ENCODE results near the gene CTBP2. TPM values are rescaled to one million over a fixed set of nuclear protein-coding genes. Genes with fewer than 3 reads are reported as not detected.
"Not testable (repeated sequence)": the region's sequence is repeated elsewhere in the genome, so short reads cannot be mapped to it uniquely, and the experiment has no call there.

Gene CTBP2
- total RNA-seq, 1 experiment from 2014 or later, result 78.7 TPM

DNA sequence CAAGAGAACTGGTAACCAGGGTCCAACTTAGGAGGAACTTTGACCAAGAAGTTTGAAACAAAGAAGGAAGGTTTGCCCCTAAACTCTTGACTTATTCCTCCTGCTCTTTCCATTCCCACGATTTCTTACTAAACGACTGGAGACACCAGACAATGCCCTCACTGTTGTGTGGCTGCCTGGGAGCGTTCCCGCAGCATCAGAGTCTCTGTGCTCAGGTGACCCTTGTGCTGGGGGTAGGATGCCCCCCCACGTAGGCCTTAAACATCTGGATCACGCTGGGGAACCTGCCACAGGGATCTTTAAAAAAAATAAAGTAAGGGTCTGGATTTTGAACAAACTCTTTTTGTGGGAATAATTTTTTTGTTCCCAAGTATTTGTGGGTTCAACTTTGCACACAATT is 30.1 kb upstream of the CTBP2 start:
- no TSS peak for BruUV-seq (replicated peaks)
- no peak for DNase-seq
- no peak for TF ChIP-seq CTCF (IDR thresholded peaks at IDR 0.05; ENCODE audit: unreplicated experiment)
- Mint-ChIP-seq H3K9me3 (ENCODE audit: low read depth, unreplicated experiment) (no peaks in the 10 kb centered on the region), H3K4me3 (ENCODE audit: low read depth, unreplicated experiment) (no peak overlapping the region), H3K4me1 (ENCODE audit: low read depth, unreplicated experiment) (no peaks in the 10 kb centered on the region), H3K27ac (ENCODE audit: unreplicated experiment) (no peak overlapping the region), H3K36me3 (ENCODE audit: insufficient read depth, unreplicated experiment) (no peaks in the 10 kb centered on the region), H3K27me3 (ENCODE audit: unreplicated experiment) (peaks cover 25% of the 10 kb centered on the region)
- CTCF ChIA-PET, result no interaction called here
- intact Hi-C loops (cut with micrococcal nuclease; ENCODE audit: unreplicated experiment), result no loop called here

DNA sequence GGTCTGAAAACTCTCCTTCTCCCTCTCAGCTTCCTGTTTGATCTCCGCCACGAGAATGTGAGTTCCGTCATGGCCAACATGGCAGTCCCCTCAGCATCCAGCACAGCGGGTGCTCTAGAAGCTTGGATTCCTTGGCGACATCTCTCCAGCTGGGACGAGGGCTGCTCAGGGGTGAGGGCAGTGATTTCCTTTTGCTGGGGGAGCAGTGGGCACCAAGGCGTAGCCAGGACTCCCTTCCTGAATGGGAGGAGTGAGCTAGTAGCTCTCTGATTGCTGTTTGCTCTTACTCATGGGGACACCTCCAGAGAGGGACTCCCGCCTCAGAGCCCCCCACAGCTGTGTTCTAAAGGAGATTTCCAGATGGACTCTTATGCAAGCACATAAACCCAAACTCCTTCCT is 28.8 kb upstream of the CTBP2 start:
- no peak for DNase-seq
- Mint-ChIP-seq H3K36me3 (ENCODE audit: insufficient read depth, unreplicated experiment) (no peaks in the 10 kb centered on the region), H3K9me3 (ENCODE audit: low read depth, unreplicated experiment) (no peaks in the 10 kb centered on the region), H3K4me1 (ENCODE audit: low read depth, unreplicated experiment) (no peaks in the 10 kb centered on the region), H3K27me3 (ENCODE audit: unreplicated experiment) (peaks cover 25% of the 10 kb centered on the region), H3K27ac (ENCODE audit: unreplicated experiment) (no peak overlapping the region), H3K4me3 (ENCODE audit: low read depth, unreplicated experiment) (no peak overlapping the region)
- TF ChIP-seq CTCF (IDR thresholded peaks at IDR 0.05; ENCODE audit: unreplicated experiment), result no peak
- BruUV-seq (replicated peaks), result no TSS peak
- CTCF ChIA-PET, result no interaction called here
- intact Hi-C loops (cut with micrococcal nuclease; ENCODE audit: unreplicated experiment), result no loop called here

- Mint-ChIP-seq H3K9me3 (ENCODE audit: low read depth, unreplicated experiment) (no peaks in the 10 kb centered on the region), H3K4me3 (ENCODE audit: low read depth, unreplicated experiment) (no peak overlapping the region), H3K36me3 (ENCODE audit: insufficient read depth, unreplicated experiment) (no peaks in the 10 kb centered on the region), H3K4me1 (ENCODE audit: low read depth, unreplicated experiment) (no peaks in the 10 kb centered on the region), H3K27me3 (ENCODE audit: unreplicated experiment) (peaks cover 36% of the 10 kb centered on the region), H3K27ac (ENCODE audit: unreplicated experiment) (no peak overlapping the region)
- no peak for TF ChIP-seq CTCF (IDR thresholded peaks at IDR 0.05; ENCODE audit: unreplicated experiment)
- intact Hi-C loops (cut with micrococcal nuclease; ENCODE audit: unreplicated experiment), result no loop called here
- CTCF ChIA-PET, result no interaction called here
- DNase-seq, result no peak
- no TSS peak for BruUV-seq (replicated peaks)
Measured at GRCh38 chr10:125187238-125188194, 27.2 kb upstream of the CTBP2 start.

DNA sequence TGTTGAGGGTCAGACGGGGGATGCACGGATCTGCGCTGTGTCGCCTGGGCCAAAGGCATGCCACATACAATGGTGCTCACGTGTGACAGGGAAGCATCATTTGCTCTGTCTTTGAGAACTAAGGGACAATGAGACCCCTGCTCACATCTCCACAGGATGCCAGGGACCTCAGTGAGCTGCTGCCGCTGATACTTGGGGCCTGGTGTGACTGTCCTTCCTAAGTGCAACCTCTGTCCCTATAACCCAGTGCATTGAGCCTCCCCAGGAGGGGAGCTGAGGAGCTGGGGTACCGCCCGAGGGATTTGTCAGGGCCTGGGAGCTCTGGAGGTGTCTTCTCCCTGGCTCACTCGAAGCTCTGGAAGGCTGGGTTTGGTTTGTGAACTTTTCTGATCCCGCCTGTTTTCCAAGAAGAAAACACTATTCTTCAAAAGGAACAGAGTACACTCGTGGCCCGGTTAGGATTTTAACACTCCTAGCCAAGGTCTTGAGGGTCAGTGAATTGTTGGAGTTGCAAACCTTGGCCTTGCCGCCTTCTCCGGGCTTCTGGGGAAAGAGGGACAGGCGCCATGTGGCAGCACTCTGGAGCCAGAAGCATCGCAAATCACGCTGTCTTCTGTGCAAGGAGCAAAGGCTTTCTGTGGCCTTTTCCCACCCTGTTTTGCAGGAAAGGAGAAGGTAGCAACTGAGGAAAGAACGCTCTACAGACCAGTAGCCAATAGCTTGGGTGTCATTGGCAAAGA is 26.2 kb upstream of the CTBP2 start:
- intact Hi-C loops (cut with micrococcal nuclease; ENCODE audit: unreplicated experiment), result no loop called here
- H3K27ac Mint-ChIP-seq (ENCODE audit: unreplicated experiment), result no peak overlapping the region
- H3K9me3 Mint-ChIP-seq (ENCODE audit: low read depth, unreplicated experiment), result no peaks in the 10 kb centered on the region
- BruUV-seq (replicated peaks), result no TSS peak
- H3K4me1 Mint-ChIP-seq (ENCODE audit: low read depth, unreplicated experiment), result no peaks in the 10 kb centered on the region
- no peaks in the 10 kb centered on the region for H3K36me3 Mint-ChIP-seq (ENCODE audit: insufficient read depth, unreplicated experiment)
- no peak for TF ChIP-seq CTCF (IDR thresholded peaks at IDR 0.05; ENCODE audit: unreplicated experiment)
- DNase-seq, result no peak
- CTCF ChIA-PET, result no interaction called here
- H3K4me3 Mint-ChIP-seq (ENCODE audit: low read depth, unreplicated experiment), result no peak overlapping the region
- peaks cover 45% of the 10 kb centered on the region for H3K27me3 Mint-ChIP-seq (ENCODE audit: unreplicated experiment)

DNA sequence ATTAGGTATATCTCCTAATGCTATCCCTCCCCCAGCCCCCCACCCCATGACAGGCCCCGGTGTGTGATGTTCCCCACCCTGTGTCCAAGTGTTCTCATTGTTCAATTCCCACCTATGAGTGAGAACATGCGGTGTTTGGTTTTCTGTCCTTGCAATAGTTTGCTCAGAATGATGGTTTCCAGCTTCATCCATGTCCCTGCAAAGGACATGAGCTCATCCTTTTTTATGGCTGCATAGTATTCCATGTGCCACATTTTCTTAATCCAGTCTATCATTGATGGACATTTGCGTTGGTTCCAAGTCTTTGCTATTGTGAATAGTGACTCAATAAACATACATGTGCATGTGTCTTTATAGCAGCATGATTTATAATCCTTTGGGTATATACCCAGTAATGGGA is 18.7 kb upstream of the CTBP2 start:
- intact Hi-C loops (cut with micrococcal nuclease; ENCODE audit: unreplicated experiment); H3K9me3 Mint-ChIP-seq (ENCODE audit: low read depth, unreplicated experiment); H3K36me3 Mint-ChIP-seq (ENCODE audit: insufficient read depth, unreplicated experiment); CTCF ChIA-PET; H3K4me3 Mint-ChIP-seq (ENCODE audit: low read depth, unreplicated experiment); DNase-seq; BruUV-seq (replicated peaks); H3K27ac Mint-ChIP-seq (ENCODE audit: unreplicated experiment); H3K4me1 Mint-ChIP-seq (ENCODE audit: low read depth, unreplicated experiment): not testable (repeated sequence)
- H3K27me3 Mint-ChIP-seq (ENCODE audit: unreplicated experiment), result peaks cover 29% of the 10 kb centered on the region

Data from Calu3 (cell line).